ENCODE results near the gene FAR1.

DNA sequence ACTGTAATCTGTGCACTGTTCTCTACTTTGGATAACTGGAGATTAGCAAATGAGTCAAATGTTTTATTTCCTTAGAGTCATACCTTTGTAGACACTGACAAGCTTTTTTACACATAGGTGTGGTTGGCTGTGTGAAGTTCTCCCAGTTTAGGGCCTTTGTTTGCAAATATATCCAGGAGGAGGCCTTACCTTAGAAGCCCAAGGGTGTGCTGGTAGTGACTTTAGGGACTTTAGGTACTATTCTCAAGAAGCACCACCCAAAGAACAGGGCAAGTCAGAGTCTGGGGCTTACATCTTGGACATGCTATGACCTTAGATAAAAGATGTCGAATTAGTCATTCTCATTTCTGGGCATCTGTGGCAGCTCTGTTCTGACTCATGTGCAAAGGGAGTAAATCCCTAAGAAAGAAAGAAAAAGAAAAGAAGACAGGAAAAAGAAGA, 4.8 kb upstream of the FAR1 start:
- no peak for TF ChIP-seq CTCF (conservative IDR thresholded peaks at IDR 0.05)
- no peak for TF ChIP-seq ZFX (IDR thresholded peaks at IDR 0.05)
